ENCODE data around the gene TMEM178A. TPM values are rescaled to one million over a fixed set of nuclear protein-coding genes. Genes with fewer than 3 reads are reported as not detected.
"Not testable (repeated sequence)": the region's sequence is repeated elsewhere in the genome, so short reads cannot be mapped to it uniquely, and the experiment has no call there.

TMEM178A gene
- total RNA-seq, 1 donor from 2014 or later, result 3.2 TPM

DNA sequence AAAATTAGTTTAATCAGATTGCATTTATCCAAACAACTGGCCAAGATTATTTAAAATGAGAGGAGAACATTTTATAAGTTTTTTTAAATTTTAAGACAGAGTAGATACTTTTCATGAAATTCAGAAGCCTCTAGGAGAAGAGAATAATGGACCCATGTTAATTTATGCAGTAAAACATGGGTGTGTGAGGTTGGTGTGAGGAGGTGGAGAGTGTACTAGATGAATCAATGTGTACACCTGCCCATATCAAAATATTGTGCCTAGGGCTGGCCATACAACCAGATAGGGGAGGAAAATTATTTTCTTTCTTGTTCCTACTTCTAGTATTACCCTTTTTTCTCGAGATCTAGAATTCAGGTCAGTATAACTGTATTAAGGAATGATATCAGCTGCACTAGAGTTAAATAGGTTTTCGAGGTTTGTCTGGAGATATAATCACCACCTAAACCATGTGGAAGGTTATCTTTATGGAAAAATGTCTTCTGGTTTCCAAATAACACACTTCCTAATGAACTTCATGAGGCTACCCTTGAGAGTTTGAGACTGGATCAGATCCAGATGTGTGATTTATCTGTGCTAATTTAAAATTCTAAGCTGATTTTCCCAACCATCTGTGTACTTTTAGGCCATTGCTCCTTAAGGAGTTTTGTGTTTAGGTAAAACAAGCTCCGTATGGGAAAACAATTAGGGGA lies 37.6 kb downstream of the TMEM178A start:
- no peak for DNase-seq
- intact Hi-C loops (cut with micrococcal nuclease), result no loop called here
- no peak for ATAC-seq

DNA sequence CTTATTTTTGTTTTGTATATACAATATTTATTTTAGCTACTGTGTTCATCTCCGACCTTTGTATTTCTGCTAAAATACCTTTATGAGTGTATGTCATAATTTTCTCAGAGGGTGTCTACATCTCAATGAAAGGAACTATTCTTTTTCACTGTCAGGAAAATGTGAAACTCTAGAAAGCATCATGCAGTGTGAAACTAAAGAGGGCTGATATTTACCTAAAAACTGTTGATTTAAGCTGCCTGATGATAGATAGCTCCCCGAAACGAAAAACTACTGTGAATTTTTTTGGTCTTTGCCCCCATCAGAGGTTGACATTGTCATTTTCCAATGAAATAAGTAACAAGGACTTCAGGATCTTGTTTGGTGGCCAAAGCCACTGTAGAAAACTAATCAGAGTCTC lies 38.8 kb downstream of the TMEM178A start:
- intact Hi-C loops (cut with micrococcal nuclease), result no loop called here
- no peak for DNase-seq
- no peak for ATAC-seq

DNA sequence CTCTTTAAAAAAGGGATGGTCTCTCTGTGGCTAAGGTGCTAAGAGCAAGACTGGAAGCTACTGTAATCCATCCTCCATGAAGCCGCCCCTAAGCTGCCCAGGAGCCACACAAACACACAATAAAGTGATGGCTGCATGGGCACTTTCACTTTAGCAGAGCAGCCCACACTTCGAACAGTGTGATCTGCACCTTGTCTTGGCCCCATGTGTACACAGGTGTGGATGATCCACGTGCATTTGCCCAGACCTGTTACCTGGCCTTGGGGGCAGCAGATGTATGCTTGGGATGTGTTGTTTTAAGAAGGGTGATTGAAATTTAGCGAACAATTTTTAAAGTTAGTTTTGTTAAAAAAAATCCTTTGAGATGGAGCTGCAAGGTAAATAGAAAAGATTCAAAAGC lies 39.9 kb downstream of the TMEM178A start:
- intact Hi-C loops (cut with micrococcal nuclease), result no loop called here
- ATAC-seq, result no peak
- DNase-seq, result no peak

DNA sequence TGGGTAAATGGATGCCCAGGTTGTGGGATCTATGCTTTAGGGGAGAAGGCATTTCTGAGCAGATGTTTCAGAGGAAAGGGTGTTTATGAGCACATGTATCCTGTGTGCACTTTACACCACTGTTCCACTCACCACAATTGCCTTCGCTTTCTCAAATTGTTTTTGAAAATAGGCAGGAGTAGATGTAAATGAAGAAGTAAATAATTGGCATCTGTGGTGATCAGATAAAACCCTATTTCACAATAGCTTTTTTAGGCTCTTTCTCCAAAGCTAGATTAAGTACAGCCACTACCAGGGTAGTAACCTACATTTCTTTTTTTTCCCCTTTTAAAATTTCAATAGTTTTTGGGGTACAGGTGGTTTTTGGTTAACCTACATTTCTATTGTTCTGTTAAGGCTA lies 40.6 kb downstream of the TMEM178A start:
- intact Hi-C loops (cut with micrococcal nuclease), result no loop called here
- ATAC-seq (no peak), DNase-seq (no peak)

DNA sequence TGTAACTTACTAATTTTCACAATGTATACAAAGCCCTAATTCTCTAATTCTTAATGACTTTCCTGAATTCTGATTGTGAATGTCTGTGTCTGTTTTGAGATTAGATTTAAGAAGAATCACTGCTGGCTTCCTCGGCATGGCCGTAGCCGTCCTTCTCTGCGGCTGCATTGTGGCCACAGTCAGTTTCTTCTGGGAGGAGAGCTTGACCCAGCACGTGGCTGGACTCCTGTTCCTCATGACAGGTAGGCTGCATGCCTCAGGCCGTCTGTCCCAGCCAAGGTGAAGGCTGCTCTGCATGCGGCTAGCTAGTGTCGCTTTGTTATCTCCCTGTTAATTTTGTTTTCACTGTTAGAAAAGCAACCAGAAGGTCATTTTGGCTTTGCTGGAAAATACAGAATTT lies 41.2 kb downstream of the TMEM178A start:
- DNase-seq (no peak), ATAC-seq (no peak)
- intact Hi-C loops (cut with micrococcal nuclease), result no loop called here

DNA sequence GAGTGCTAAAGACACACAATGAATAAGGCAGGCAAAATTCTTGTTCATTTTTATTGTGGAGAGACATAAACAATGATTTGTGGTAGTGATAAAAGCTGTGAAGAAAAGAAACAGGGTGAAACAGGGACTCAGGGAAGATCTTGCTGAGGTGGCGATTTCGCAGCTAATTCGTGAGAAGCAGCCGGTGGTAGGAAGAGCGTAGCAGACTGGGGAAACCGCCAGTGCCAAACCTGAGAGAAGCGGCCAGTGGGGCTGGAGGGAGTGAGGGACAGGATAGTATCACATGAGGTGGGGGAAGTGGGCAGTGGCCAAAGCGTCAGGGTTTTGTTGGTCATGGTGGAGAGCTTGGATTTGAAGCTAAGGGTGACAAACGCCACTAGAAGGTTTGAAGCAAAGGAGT lies 42.3 kb downstream of the TMEM178A start:
- intact Hi-C loops (cut with micrococcal nuclease), result no loop called here
- ATAC-seq (no peak), DNase-seq (no peak)

DNA sequence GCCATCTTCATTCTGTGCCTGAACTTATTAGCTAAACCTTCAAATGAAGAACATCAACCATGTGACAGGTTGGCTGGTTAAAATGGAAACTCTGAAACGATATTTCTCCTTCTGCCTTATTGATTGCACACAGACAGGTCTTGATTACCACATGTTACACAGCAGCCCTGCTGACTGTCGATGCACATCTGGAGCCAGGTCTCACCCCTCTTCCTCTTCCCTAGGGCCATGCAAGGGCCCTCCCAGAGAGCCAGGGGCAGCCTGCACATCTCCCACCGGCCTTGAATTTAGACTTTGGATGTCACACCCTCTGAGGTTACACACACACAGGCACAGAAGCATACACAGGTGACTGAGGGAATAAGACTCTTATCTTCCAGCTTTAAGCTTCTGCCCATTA lies 45.1 kb downstream of the TMEM178A start:
- intact Hi-C loops (cut with micrococcal nuclease), result no loop called here
- DNase-seq (no peak), ATAC-seq (no peak)

DNA sequence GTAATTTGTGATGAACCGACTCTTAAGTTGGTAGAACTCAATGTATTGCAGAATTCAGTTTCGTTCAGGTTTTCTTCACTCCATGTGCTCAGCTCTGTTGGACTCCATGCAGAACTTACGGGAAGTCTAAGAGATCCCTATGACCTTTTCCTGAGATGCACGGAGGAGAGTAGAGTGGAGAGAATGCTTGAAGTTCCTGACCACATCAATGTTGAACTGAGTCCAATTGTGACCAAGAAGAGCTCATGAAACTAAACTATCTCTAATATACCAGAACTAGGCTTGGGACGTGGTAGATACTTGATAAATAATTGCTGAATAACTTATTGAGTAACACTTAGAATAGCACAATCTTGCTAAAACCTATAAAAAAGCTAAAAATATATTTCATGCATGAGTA lies 47.2 kb downstream of the TMEM178A start:
- intact Hi-C loops (cut with micrococcal nuclease), result no loop called here
- DNase-seq (no peak), ATAC-seq (no peak)

DNA sequence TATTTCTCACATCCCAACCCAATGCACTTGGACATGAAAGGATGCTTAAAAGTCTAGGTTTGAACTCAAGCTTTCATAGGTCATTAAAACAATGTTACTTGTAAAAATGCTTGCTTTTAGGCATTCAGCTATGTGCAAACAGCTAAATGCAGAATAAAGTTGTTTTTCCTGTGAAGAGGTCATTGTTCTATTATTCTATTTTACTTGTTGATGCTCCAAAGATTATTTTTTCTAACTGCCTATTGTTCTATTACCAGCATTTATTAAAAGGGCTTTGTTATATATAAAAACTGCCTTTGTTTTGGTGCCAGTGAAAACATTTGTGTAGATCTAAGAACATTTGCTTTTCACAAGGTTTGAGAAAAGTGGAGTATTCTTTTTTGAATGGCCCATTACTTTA lies 49.4 kb downstream of the TMEM178A start:
- intact Hi-C loops (cut with micrococcal nuclease), result no loop called here
- DNase-seq (no peak), ATAC-seq (no peak)

DNA sequence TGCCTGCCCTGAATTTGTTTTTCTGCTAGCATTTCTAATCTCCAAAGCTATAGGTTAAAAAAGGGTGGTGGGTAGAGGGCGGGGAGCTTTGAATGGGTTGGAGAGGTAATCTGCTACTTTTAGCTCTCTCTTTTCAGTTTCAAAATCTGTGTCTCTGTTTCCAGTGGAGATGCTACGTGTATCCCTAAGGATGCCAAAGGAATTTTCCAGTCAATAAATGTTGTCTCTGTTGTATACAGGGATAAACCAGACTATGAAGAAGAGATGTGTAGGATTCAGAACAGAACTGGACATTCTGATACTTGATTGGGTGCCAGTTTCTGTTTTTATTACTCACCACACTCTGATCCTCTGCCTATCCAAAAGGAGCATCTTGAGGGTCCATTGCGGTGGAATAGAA lies 50.1 kb downstream of the TMEM178A start:
- intact Hi-C loops (cut with micrococcal nuclease), result no loop called here
- ATAC-seq (no peak), DNase-seq (no peak)

DNA sequence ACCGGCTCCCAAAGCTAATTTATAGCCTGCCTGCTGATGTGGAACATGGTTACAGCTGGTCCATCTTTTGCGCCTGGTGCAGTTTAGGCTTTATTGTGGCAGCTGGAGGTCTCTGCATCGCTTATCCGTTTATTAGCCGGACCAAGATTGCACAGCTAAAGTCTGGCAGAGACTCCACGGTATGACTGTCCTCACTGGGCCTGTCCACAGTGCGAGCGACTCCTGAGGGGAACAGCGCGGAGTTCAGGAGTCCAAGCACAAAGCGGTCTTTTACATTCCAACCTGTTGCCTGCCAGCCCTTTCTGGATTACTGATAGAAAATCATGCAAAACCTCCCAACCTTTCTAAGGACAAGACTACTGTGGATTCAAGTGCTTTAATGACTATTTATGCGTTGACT lies 51.4 kb downstream of the TMEM178A start:
- ATAC-seq, result no peak
- intact Hi-C loops (cut with micrococcal nuclease), result no loop called here
- DNase-seq, result no peak

DNA sequence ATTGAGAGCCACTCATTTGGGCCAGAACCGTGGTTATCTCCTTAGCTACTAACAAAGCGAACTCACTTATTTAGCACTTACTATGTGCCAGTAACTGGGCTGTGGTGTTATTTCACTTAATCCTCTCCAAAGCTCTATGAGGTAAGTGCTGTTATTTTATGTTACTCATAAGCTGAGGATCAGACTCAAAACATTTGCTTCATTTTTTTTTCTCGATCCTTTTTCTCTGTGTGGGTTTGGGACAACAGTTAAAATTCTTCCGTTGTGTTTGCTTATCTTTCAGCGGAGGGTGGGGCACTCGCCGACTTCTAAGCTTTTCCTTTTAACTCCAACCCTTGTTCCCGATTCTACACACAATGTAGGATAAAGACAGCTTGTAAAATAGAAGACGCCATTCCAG lies 52.8 kb downstream of the TMEM178A start:
- intact Hi-C loops (cut with micrococcal nuclease), result no loop called here
- ATAC-seq (no peak), DNase-seq (no peak)

DNA sequence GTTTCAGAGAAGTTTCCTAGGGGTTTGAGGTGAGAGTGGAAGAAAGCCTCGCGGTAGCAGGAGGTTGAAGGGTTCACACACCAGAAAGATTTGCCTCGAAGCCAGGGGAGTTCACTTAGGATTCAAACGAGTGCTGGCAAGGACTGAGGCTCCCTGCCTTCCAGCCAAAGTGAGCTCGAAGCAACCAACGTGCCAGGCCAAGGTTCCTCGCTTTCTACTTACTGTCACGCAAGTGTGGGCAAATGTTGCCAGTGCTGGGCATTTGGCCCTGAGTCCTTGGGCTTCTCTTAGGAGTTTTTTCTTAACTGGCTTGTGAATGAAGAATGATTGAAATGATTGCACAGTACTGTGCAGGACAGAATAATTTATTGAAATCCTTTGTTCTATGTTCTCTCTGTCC lies 53.6 kb downstream of the TMEM178A start:
- DNase-seq (peak; percentile 32), ATAC-seq (no peak)
- intact Hi-C loops (cut with micrococcal nuclease), result no loop called here

DNA sequence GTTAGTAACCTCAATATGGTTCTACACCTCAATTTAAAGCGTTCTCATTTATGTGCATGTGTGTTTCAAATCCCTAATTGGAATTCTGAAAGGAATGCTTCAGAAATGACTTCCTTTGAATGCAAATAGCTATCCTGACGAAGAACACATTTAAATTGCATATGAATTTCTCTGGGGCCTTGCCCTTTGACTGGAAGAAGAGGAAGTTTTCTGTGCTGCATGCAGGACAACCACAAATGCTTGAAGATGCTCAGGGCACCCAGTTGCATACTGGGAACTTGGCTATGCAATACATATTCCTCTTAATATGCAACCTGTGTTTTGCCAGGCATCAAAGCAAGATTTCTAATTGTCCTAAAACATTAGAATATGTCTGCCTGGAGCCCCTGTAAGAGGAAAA lies 55.3 kb downstream of the TMEM178A start:
- ATAC-seq (no peak), DNase-seq (no peak)
- intact Hi-C loops (cut with micrococcal nuclease), result no loop called here

DNA sequence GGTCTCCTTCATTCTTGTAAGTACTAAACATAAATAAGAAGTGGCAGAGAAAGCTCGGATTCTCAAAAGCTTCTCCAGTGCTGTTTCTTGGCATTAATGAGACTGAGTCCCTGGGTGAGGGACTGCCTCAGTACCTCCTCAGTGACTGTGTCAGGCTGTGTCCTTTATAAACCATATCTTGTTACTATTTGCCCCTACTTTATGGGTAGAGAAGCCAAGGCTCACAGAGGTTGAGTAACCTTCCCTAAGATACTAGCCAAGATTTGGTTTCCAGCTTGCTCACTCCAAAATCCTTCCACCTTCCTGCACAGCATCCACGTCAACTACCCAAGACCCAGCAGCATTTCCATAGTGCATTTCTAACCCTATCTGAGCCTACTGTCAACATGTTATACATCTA lies 57.8 kb downstream of the TMEM178A start:
- no peak for DNase-seq
- peak; percentile 38 for ATAC-seq
- intact Hi-C loops (cut with micrococcal nuclease), result no loop called here

DNA sequence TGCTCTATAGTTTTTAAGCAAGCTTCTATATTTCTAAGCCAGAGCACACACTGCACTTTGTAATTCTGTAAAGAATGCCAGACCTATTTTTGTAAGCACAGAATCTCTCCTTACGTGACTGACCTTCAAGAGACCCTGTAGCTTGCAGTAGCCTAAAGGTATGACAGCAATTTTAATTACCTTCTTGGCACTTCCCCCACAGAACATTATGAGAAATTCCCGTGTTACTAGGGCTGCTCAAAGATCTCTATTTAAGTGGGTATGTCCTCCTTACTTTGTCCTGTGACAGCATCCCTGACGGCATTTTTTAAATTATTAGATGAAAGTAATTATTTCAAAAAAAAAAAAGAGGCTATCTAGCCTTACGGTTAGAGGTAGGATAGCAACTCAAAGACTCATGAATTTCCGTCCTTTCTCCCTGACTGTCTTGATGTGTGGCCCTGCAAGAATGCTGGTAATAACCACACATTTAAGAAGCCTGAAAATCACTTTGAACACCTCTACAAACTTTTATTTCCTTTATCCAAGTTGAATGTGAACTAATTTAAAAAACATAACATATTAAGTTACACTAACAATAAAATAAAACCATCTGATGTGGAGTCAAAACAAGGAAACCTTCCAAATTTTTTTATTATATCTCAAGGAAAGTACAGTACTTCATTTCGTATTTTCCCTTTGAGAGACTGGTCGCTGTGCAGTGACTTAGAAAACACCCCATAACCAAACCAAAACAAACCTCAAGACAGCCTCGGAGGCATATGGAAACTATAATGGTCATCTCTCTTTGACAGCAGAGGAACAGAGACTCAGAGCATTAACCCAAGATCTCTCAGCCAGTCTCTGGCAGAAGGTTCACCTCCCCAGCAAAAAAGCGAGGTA lies 58.5 kb downstream of the TMEM178A start:
- peak; percentile 81 for ATAC-seq

DNA sequence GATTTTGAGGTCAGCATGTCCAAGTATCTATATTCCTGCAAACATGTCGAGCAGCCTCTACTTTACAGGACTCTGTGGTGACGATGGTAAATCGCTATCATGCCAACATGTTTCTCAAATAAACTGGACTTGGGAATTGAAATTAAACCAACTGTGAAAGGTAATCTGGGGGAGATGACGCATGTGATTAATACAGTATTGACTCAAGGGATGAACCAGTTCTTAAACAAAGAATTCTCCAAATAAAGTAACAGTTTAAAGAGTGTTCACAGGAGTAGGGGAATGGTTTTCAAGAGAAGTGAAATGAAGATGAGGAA lies 59.1 kb downstream of the TMEM178A start:
- intact Hi-C loops (cut with micrococcal nuclease), result no loop called here
- ATAC-seq, result no peak
- DNase-seq, result no peak

More for the DNA sequence above, 58.5 kb downstream of the TMEM178A start:
- intact Hi-C loops (cut with micrococcal nuclease), result no loop called here
- DNase-seq, result no peak

DNA sequence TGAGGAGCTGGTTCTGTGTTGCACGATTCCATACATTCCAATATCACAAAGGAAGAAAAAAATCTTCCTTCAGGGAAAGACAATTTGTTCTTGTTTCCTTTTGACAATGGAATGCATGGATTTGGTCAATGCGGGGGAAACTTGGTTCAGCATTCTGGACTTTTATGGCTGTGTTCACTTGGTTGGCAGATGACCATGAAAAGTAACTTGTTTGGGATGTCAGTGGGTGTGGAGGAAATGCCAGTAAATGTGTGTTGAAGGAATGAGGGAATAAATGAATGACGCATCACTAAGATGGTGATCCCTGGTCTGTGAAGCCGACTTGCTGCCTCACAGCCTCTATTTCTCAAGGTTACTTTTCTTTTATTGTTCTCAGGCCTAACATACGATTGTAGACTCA lies 59.7 kb downstream of the TMEM178A start:
- DNase-seq, result no peak
- ATAC-seq, result no peak
- intact Hi-C loops (cut with micrococcal nuclease), result no loop called here

DNA sequence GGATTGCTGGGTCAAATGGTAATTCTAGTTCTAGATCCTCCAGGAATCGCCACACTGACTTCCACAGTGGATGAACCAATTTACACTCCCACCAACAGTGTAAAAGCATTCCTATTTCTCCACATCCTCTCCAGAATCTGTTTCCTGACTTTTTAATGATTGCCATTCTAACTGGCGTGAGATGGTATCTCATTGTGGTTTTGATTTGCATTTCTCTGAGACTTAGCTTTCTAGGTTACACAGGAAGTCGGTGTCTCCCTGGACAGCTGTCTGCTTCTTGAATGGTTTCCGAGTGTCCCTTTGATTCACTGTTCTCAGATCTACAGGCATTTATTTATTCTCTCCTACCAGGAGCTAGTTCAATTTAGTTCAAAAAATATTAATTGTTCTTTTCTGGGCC lies 62.4 kb downstream of the TMEM178A start:
- ATAC-seq; intact Hi-C loops (cut with micrococcal nuclease); DNase-seq: not testable (repeated sequence)

DNA sequence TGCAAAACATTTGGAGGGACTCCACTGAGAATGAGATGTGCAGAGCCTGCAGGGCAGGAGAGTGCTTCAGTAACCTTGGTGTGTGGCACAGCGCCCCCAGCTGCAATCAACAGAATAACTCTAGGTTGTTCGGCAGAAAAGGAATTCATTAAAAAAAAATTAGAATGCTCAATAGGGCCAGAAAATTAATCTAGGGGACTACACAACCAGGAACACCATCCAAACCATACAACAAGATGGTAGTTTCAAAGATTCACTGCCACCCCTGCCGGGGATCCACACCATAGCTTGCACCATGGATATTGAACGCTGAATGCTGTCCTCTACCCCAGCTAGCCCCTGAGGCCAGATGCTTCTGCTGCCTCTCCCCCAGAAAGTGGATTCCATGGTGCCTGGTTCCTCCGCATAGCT lies 63.2 kb downstream of the TMEM178A start:
- intact Hi-C loops (cut with micrococcal nuclease), result no loop called here
- peak; percentile 41 for DNase-seq
- ATAC-seq, result peak; percentile 32

DNA sequence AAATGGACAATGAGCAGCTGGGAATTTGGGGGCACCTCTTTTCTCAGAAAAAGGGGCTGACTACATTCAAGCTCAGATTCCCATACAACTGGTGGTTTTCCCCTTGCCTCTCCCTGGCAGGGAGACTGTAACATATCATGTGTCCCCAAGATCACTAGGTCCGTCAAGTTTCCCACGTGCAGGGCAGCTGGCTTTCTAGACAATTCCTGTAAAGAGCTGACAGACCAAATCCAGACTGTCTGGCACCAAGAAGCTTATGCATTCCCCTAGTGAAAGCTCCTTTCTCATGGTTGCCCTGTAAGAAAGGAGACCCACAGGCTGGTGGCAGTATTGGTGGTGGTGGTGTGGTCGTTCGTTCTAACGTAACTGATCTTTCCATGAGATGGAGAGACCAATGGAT lies 64.6 kb downstream of the TMEM178A start:
- intact Hi-C loops (cut with micrococcal nuclease), result no loop called here
- DNase-seq (no peak), ATAC-seq (no peak)

All from left ventricle myocardium superior (tissue), 1 donor.